Vein endothelial cell (primary cell): ENCODE results near the gene NAIF1. TPM values are rescaled to one million over a fixed set of nuclear protein-coding genes. Genes with fewer than 3 reads are reported as not detected.

ENCODE experiments used
- total RNA-seq: library from RNA; depleted of rRNA; stranded (reverse); fragments of >200 nt; gene quantifications from 2 replicates; pipeline ENCODE4 v1.2.3, GENCODE V29; 2012

Gene NAIF1
- total RNA-seq = 7.5 and 9.3 TPM in 2 replicates

GRCh38 chr9:128066713-128067644 is at the start of gene NAIF1:
TSS of gene NAIF1 (minus strand) at chr9:128067320. CDS start at chr9:128067101, 219 bp downstream.

GRCh38 chr9:128067645-128068385 is 695 bp upstream of the NAIF1 start, which contains the start of gene SLC25A25:
TSS of gene SLC25A25 (plus strand) at chr9:128068232. CDS start at chr9:128068320, 88 bp downstream.

Other genes starting within 250 kb of the NAIF1 start
- gene ENG, start 212.7 kb downstream of the NAIF1 start, total RNA-seq = 209 and 301 TPM in 2 replicates
- gene AK1, start 189.6 kb downstream of the NAIF1 start, total RNA-seq = 66.9 and 72.8 TPM in 2 replicates
- 46.1 and 53.2 TPM in 2 replicates for gene ST6GALNAC6, start 167.7 kb downstream of the NAIF1 start, total RNA-seq
- 75.8 and 85.3 TPM in 2 replicates for gene ST6GALNAC4, start 150.3 kb downstream of the NAIF1 start, total RNA-seq
- 0.29 and 0.65 TPM in 2 replicates for gene PIP5KL1, start 136.5 kb downstream of the NAIF1 start, total RNA-seq
- 15.7 and 19.6 TPM in 2 replicates for gene DPM2, start 129.5 kb downstream of the NAIF1 start, total RNA-seq
- 10.6 and 12.1 TPM in 2 replicates for gene EEIG1, start 86.3 kb downstream of the NAIF1 start, total RNA-seq
- 22.5 and 22.9 TPM in 2 replicates for gene SLC25A25, start 912 bp upstream of the NAIF1 start, total RNA-seq
- gene PTGES2, start 60.4 kb upstream of the NAIF1 start, total RNA-seq = 71.2 and 71.5 TPM in 2 replicates
- gene LCN2, start 82.1 kb upstream of the NAIF1 start, total RNA-seq = not detected in 2 replicates
- 59.2 and 82.6 TPM in 2 replicates for gene BBLN, start 92.9 kb upstream of the NAIF1 start, total RNA-seq
- 39.7 and 42.5 TPM in 2 replicates for gene CIZ1, start 124.3 kb upstream of the NAIF1 start, total RNA-seq
- gene DNM1, start 136.1 kb upstream of the NAIF1 start, total RNA-seq = 0.48 and 0.98 TPM in 2 replicates
- gene GOLGA2, start 208.7 kb upstream of the NAIF1 start, total RNA-seq = 78.3 and 79.7 TPM in 2 replicates
- gene SWI5, start 209.0 kb upstream of the NAIF1 start, total RNA-seq = 20.5 and 23.5 TPM in 2 replicates